ENCODE results near the gene DDIT3.

DDIT3 gene

GRCh38 chr12:57479043-57479375 lies 41.3 kb downstream of the DDIT3 start:
- TF ChIP-seq, protein P1, sequence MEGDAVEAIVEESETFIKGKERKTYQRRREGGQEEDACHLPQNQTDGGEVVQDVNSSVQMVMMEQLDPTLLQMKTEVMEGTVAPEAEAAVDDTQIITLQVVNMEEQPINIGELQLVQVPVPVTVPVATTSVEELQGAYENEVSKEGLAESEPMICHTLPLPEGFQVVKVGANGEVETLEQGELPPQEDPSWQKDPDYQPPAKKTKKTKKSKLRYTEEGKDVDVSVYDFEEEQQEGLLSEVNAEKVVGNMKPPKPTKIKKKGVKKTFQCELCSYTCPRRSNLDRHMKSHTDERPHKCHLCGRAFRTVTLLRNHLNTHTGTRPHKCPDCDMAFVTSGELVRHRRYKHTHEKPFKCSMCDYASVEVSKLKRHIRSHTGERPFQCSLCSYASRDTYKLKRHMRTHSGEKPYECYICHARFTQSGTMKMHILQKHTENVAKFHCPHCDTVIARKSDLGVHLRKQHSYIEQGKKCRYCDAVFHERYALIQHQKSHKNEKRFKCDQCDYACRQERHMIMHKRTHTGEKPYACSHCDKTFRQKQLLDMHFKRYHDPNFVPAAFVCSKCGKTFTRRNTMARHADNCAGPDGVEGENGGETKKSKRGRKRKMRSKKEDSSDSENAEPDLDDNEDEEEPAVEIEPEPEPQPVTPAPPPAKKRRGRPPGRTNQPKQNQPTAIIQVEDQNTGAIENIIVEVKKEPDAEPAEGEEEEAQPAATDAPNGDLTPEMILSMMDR (IDR thresholded peaks at IDR 0.05; ENCODE audit: borderline replicate concordance, insufficient read depth, low read depth, low read length) = no peak
- peak overlapping the region; percentile 81 for H3K4me3 ChIP-seq (ENCODE audit: low read depth, low read length)

GRCh38 chr12:57477710-57478681 lies 42.3 kb downstream of the DDIT3 start:
- H3K4me3 ChIP-seq (ENCODE audit: low read depth, low read length) = peak overlapping the region; percentile 81
- TF ChIP-seq, protein P1 (IDR thresholded peaks at IDR 0.05; ENCODE audit: borderline replicate concordance, insufficient read depth, low read depth, low read length) = no peak

DNA sequence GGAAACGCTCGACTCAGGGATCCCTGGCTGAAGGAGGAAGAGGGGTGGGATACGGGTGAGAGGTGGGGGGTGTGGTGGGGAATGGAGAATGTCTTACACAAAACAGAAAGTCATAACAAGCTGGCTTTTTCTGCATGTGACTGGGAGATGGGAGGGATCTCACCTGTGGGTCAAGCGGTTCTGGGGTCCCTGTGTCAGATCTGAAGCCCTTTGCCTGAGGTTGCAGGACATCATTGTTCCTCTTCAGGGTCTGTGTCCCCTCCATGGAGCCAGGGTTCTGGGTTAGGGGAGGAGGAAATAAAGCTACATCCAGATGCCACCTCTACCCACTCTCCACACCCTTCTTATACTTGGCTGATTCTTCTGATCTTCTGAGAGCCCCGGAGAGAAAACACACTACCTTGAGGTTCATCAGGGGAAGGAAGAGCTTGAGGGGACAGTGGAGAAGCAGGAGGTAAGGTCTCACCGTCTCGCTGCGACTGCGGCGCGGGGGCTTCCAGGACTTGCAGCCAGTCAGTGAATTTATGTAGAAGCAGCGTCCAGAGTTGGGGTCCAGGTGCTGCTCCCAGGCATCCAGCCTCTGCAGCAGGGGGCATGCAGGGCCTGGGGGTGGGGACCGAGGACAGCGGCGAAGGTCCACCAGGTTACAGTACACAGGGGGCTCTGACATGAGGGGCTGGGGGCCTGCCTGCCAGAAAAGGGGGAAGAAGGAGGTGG lies 43.2 kb downstream of the DDIT3 start:
- TF ChIP-seq, protein P1 (IDR thresholded peaks at IDR 0.05; ENCODE audit: borderline replicate concordance, insufficient read depth, low read depth, low read length) = no peak
- peak overlapping the region; percentile 81 for H3K4me3 ChIP-seq (ENCODE audit: low read depth, low read length)

DNA sequence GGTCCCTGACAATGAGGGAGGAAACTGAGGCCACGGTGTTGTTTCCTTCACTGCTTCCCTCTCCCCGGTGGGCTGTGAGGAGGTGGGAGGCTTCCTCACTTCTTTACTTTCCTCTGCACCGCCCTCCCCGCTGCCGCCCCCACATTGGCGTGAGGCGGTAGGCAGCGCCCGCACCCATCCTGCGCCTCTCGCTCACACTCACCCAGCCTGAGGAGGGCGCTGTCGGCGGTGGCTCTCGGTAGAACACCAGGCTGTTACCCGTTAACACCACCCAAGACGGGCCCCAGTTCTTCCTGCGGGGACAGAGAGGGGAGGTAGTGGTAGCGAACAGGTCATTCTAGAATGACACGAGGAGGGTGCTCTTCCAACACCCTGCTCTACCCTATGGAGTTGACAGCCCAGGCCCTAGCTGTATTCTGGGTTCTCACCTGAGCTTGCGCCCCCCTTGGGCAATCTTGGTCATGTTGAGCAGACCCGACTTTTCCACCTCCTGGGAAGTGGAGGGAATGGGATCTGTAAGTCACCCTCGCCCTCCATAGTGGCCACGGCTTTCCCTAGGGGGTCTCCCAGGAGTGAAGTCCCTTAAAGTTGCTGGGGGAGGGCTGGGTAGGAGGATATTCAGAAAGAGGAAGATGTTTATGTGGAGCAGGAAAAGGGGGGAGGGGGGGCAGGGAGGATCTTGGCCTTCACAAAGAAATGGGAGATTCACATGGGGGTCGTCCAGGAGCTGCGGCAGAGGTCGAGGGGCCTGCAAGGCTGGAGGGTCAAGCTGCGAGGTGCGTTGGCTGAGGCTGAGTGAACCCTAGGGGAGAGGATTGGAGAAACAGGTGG lies 43.9 kb downstream of the DDIT3 start:
- TF ChIP-seq, protein P1 (IDR thresholded peaks at IDR 0.05; ENCODE audit: borderline replicate concordance, insufficient read depth, low read depth, low read length) = peak; percentile 64
- H3K4me3 ChIP-seq (ENCODE audit: low read depth, low read length) = peak overlapping the region; percentile 81

DNA sequence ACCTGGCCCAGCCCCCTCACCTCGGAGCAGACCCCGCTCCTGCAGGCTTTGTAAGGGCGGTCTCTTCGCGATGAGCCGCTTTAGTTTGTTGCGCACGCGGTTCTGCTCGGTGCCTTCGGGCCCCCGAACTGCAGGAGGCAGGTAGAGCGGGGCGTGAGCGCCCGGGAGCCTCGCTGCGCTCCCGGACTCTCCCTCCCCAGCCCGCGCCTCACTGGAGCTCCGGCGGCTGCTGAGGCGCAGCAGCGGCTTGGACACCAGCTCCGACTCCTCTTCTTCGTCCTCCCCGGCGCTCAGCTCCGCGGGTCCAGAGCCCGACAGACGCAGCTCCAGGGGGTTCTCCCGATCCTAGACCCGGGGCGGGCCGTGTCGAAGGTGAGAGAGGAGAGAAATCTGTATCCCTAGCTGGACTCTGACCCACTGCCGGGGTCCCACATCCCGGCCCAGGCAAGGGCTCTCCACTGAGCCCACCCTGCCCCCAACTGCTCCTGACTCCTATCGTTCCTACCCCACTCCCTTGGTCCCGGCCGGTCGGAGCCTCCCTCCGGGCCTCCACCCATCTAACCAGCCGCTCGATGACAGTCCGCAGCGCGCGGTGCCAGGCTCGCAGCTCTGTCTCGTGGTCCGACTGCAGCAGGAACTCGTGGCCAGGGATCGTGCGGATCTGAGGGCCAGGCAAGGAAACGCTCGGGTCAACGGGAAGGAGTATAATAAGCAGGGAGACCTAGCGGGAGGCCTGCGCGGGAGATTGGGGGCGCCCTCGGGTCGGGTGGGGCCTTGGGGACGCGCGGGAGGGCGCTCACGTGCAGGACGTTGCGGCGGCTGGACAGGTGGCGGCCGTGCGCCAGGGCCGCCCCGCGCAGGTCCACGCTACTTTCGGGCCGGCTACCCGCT lies 44.8 kb downstream of the DDIT3 start:
- H3K4me3 ChIP-seq (ENCODE audit: low read depth, low read length) = peak overlapping the region; percentile 81
- TF ChIP-seq, protein P1 (IDR thresholded peaks at IDR 0.05; ENCODE audit: borderline replicate concordance, insufficient read depth, low read depth, low read length) = no peak

DNA sequence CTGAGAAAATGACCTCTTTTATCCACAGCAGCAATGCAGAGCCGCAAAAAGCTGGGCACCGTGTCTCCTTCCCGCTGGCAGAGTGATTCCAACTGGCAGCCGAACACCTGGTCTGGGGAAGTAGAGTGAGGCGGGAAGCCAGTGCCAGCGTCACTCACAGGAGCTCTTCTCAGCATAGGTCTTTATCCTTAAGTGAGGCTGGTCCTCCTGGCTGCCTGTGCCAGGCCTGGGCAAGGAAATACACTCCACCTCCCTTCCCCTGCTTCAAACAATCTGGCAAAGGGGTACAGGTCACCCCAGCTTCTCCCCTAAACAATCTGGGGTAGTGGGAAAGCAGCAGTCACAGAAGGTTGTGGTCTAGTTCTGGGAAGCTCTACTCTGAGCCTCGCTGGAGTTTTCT lies 45.5 kb downstream of the DDIT3 start:
- no peak overlapping the region for H3K4me3 ChIP-seq (ENCODE audit: low read depth, low read length)
- TF ChIP-seq, protein P1 (IDR thresholded peaks at IDR 0.05; ENCODE audit: borderline replicate concordance, insufficient read depth, low read depth, low read length) = no peak
